ENCODE results near the gene BCL7A. TPM values are rescaled to one million over a fixed set of nuclear protein-coding genes. Genes with fewer than 3 reads are reported as not detected.
A peak's percentile ranks its signal among the peaks of the same experiment; 100 is the strongest.

The BCL7A gene
- total and polyA plus RNA-seq, 10 of the 15 experiments (the other 5 are each of a cell fraction or from before 2014, with no cell fraction given) = 0.37 to 17.2 (median 11.7) TPM

- POLR2A ChIA-PET = interaction anchor here (0.6 to 2.3 kb wide), 6 partner anchors 8 to 90 kb away, joined by 3 to 12 read pairs (median 4); partner anchors contain the start of gene CFAP251
- FAIRE-seq (peak; percentile 98), DNase-seq (ENCODE audit: low read depth, low spot score) (peak; percentile 86), ATAC-seq (peak; percentile 91)
- peaks cover 0 to 1% of the 10 kb centered on the region in 2 experiments; a peak in 1 of 4 replicates for H3K27me3 ChIP-seq (replicated peaks in 1 of 2; ENCODE audit: control insufficient read depth in 2 of 2, insufficient read depth in 2 of 2, low read length in 1 of 2)
- no peak overlapping the region for H2AFZ ChIP-seq (ENCODE audit: control insufficient read depth, low read depth, low read length)
- no peaks in the 10 kb centered on the region for H3K36me3 ChIP-seq (ENCODE audit: control insufficient read depth in 2 of 2, insufficient read depth in 2 of 2, low read length in 1 of 2)
- no TSS peak for BruUV-seq (replicated peaks)
- CTCF ChIA-PET = interaction anchor here (0.6 to 2.7 kb wide), 10 partner anchors 8 to 197 kb away, joined by 3 to 14 read pairs (median 4); partner anchors contain the start of genes CFAP251, PSMD9 and RHOF
- H3K27ac ChIP-seq (ENCODE audit: control insufficient read depth, insufficient read depth) = peak overlapping the region; percentile 71
- no peaks in the 10 kb centered on the region for H3K79me2 ChIP-seq (ENCODE audit: control insufficient read depth, insufficient read depth, low read length)
- peaks cover 23% of the 10 kb centered on the region for H3K4me1 ChIP-seq (ENCODE audit: control insufficient read depth, insufficient read depth, low read length)
- in situ Hi-C loops (cut with MboI) (no loop called here), intact Hi-C loops (cut with micrococcal nuclease; ENCODE audit: unreplicated experiment) (loop anchor here (2.0 to 5.0 kb wide), 2 partner anchors 36 to 64 kb away; no protein-coding TSS in a partner anchor)
- RAD21 ChIA-PET (ENCODE audit: unreplicated experiment) = interaction anchor here (0.9 to 3.5 kb wide), 9 partner anchors 9 to 88 kb away, joined by 3 to 28 read pairs (median 3); partner anchors contain the start of genes CFAP251 and MLXIP
- no peak overlapping the region for H3K9ac ChIP-seq (ENCODE audit: control insufficient read depth, insufficient read depth, low read length)
- WGBS (ENCODE audit: insufficient coverage, insufficient replicate concordance, low lambda C conversion rate, missing lambda C conversion rate) = 3% methylated on average over 10 of the region's 10 CpGs
- no peaks in the 10 kb centered on the region for H3K9me3 ChIP-seq (replicated peaks; ENCODE audit: control insufficient read depth, insufficient read depth, low read length)
- SMC1A ChIA-PET (ENCODE audit: uncharacterized antibody, unreplicated experiment) = interaction anchor here (0.9 to 2.6 kb wide), 10 partner anchors 11 to 189 kb away, joined by 3 to 21 read pairs (median 6); partner anchors contain the start of gene CFAP251
- H3K4me3 ChIP-seq = peak overlapping the region; percentile 29; the same call in 1 of the 2 replicates
- peak overlapping the region; percentile 66 for H3K4me2 ChIP-seq (ENCODE audit: control insufficient read depth, insufficient read depth)
- H4K20me1 ChIP-seq (ENCODE audit: control insufficient read depth, insufficient read depth) = no peaks in the 10 kb centered on the region
- TF ChIP-seq IRF4 (IDR thresholded peaks at IDR 0.05; ENCODE audit: low read depth, low read length) (peak; percentile 97), SP1 (IDR thresholded peaks at IDR 0.05; ENCODE audit: low read depth, low read length) (peak; percentile 72), CHD2 (IDR thresholded peaks at IDR 0.05; ENCODE audit: borderline replicate concordance, low read depth, low read length) (peak; percentile 67; the same call in 1 of the 2 replicates), ZNF207 (IDR thresholded peaks at IDR 0.05; ENCODE audit: borderline replicate concordance) (0 out of 2 replicates have a peak, but pooled peaks have one; percentile 33), NFIC (IDR thresholded peaks at IDR 0.05; ENCODE audit: low read depth, low read length) (peak; percentile 94), CUX1 (IDR thresholded peaks at IDR 0.05; ENCODE audit: insufficient replicate concordance, low read depth, low read length) (peak; percentile 63), TCF12 (IDR thresholded peaks at IDR 0.05; ENCODE audit: low read depth, low read length) (peak; percentile 98), BCL11A (IDR thresholded peaks at IDR 0.05; ENCODE audit: low read depth, low read length) (peak; percentile 98), RUNX3 (IDR thresholded peaks at IDR 0.05; ENCODE audit: low read length) (peak; percentile 97), EZH2 (IDR thresholded peaks at IDR 0.05; ENCODE audit: borderline replicate concordance, control insufficient read depth, low read depth, low read length) (0 out of 2 replicates have a peak, but pooled peaks have one; percentile 67), NFYA (IDR thresholded peaks at IDR 0.05; ENCODE audit: borderline replicate concordance, low read depth, low read length) (no peak), FOXK2 (IDR thresholded peaks at IDR 0.05) (no peak), TAF1 (IDR thresholded peaks at IDR 0.05; ENCODE audit: borderline replicate concordance, low read depth, low read length) (no peak), ZBTB11 (CRISPR knock-in tag; IDR thresholded peaks at IDR 0.05) (no peak)
These were observed 30.7 kb upstream of the BCL7A start for GRCh38 chr12:121990692-121991603.

All from GM12878 (cell line).